GM06990 (cell line): ENCODE measurements around the gene TTLL10.

ENCODE experiments used
- DNase-seq: peaks from one replicate; pipeline ENCODE4 v3.0.0-alpha.2; 2011; ENCODE audit not compliant: insufficient read length; ENCODE audit errors: extremely low read depth
- H3K27me3 ChIP-seq: replicated peaks from 2 replicates; pipeline ENCODE4 v1.6.0; 2011; ENCODE audit warnings: low read length; ENCODE audit not compliant: control insufficient read depth, insufficient read depth
- H3K36me3 ChIP-seq: 2 replicates; pipeline ENCODE4 v1.5.1; 2011; ENCODE audit warnings: low read length; ENCODE audit not compliant: control insufficient read depth, insufficient read depth
- H3K4me3 ChIP-seq: replicated peaks from 2 replicates; pipeline ENCODE4 v1.5.1; 2011; ENCODE audit warnings: low read depth, mild to moderate bottlenecking, control low read depth, low read length
- CTCF ChIP-seq: IDR thresholded peaks from 2 replicates; pipeline ENCODE4 v1.5.1; 2011; ENCODE audit warnings: low read length, control low read depth, mild to moderate bottlenecking, inconsistent platforms; ENCODE audit not compliant: insufficient read depth, poor library complexity, severe bottlenecking

The TTLL10 gene

DNA sequence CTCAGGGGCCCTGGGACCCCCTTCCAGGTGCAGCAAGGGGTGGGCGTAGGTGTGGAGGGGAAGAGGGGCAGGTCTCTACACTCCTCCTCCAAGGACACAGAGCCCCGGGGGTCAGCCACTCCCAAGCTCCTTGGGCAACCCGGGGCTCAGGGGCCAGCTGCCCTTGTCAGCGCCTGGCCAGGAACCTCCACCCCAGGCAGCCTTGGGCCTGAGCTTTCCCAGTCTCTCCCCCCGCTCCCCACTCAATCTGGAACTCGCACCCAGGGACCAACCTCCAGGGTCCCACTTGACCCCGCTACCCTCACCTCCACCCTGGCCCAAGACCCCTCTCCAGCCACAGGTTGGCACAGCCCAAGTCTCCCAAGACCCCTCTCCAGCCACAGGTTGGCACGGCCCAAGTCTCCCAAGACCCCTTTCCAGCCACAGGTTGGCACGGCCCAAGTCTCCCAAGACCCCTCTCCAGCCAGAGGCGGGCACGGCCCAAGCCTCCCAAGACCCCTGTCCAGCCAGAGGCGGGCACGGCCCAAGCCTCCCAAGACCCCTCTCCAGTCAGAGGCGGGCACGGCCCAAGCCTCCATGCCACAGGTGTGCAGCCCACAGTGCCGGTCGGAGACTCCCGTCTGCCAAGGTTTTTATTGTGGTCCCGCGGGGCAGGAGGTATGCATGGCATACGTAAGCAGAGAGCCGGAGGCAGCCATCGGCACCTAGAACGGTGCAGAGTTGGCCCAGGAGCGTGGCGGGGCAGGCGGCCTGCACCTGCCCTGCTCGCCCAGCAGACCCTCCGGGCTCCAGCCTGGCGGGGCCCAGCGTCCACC, 37.3 kb downstream of the TTLL10 start:
- no peak for TF ChIP-seq CTCF
- DNase-seq: no peak
- Histone ChIP-seq H3K27me3 (no peaks in the 10 kb centered on the region; the same call in 1 of the 2 replicates), H3K36me3 (peaks cover 4% of the 10 kb centered on the region), H3K4me3 (no peak overlapping the region)

- no peak for TF ChIP-seq CTCF
- peak; percentile 10 for DNase-seq
- Histone ChIP-seq H3K36me3 (peaks cover 9% of the 10 kb centered on the region), H3K4me3 (no peak overlapping the region), H3K27me3 (no peaks in the 10 kb centered on the region)
These were observed 38.1 kb downstream of the TTLL10 start for GRCh38 chr1:1211541-1212441.

DNA sequence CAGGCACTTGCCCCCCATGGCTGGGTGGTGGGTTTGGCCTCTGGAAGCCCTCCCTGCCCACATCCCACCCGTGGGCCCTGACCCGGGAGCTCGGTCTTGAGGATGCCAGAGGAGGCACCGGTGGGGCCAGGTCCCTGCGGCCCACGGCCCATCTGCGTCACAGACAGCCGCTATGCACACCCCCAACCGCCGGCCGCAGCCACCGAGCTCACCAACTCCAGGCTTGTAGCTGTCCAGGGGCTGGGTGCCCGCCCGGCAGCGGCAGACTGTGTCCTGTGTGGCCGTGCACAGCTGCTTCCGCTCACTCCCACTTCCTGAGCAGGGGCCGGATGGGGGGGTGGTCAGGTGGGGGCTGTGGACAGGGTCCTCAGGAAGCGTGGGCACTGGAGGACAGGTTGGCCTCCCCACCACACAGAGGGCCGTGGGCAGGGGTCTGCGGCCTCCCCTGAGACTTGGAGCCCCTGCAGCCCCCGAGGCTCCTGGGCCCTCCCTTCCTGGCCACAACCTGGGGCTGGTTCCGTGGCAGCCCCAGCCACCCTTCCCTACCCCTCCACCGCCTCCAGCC, 39.2 kb downstream of the TTLL10 start:
- TF ChIP-seq CTCF: no peak
- Histone ChIP-seq H3K36me3 (peaks cover 13% of the 10 kb centered on the region), H3K27me3 (no peaks in the 10 kb centered on the region), H3K4me3 (peak overlapping the region; percentile 39)
- peak; percentile 65 for DNase-seq

DNA sequence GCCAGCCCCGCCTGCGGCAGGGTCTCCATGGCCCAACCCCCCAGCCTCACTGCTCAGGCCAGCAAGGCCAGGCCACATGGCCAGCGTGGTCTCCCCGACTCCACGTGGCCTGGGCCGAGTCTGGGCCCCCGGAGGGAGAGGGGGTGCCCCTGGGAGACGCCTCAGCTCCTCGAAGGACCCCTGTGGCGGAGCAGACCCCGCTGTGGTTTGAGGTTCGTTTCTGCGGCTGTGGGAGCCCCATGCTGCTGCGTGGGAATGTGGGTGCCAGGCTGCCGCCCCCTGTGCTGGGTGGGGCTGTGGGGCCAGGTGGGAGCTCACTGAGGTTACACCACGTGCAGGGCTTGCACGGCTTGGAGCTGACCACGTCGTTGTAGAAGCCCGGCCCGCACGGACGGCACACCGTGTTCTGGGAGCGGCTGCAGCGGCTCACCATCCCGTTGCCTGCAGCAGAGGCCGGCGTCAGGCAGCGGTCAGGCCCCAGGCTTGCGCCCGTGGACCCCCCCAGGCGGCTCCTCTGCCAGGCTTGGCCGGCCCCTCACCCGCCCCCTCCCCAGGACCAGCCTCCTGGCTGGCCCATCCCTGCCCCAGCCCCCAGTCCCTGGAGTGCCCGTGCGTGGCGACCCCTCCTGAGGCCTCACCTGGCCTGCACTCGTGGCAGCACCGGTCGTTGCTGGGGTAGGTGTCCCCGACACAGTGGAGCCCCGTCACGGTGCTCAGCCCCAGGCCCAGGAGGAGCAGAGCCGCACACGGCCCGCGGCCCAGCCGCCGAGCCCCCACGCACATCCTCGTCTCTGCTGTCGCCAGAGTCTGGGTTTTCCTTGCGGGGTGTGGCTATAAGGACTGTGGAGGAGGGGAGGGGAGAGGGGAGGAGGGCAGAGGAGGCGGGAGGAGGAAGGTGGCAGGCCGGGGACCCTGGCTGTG, 39.9 kb downstream of the TTLL10 start, which contains the start of gene TNFRSF4:
TSS of gene TNFRSF4 (minus strand) at position 809 of the 921 bp plus-strand sequence. CDS start at position 783, 26 bp downstream.
- no peak for TF ChIP-seq CTCF
- H3K27me3 ChIP-seq: no peaks in the 10 kb centered on the region
- H3K36me3 ChIP-seq: peaks cover 19% of the 10 kb centered on the region
- DNase-seq: peak; percentile 38
- H3K4me3 ChIP-seq: peak within 1 kb of the TSS; percentile 39

DNA sequence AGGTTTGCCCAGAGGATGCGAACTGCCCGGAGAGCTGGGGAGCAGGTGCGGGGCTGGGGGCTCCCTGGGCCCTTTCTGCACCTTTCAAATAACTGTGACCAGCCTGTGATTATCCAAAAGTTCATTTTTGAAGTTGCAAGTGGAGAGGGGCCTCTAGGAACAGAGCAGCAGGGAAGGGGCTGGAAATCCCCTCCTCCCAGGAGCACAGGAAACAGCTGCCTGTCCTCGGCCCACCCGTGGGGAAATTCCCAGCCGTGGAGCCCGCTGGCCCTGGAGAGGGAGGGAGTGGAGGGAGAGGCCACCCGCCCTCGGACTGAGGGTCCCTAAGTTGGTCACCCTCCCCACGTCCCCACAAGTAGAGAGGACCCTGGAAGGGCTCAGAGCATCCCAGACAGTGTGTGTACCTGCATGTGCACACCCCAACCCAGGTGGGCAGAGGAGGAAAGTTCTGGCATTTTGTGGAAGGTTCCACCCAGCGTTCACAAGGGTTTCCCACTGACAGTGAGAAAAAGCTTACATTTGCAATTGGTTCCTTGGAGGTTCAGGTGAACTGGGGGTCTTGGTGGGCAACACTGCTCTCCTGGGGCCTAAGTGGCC, 41.5 kb downstream of the TTLL10 start:
- no peaks in the 10 kb centered on the region for H3K27me3 ChIP-seq
- H3K36me3 ChIP-seq: peaks cover 26% of the 10 kb centered on the region
- H3K4me3 ChIP-seq: no peak overlapping the region
- TF ChIP-seq CTCF: no peak
- DNase-seq: no peak
